GM19023 (cell line): ENCODE data around the gene MAP3K4.

ENCODE experiments used
- ATAC-seq: cut with Tn5 transposase; IDR thresholded peaks from one replicate; pipeline ENCODE4 v1.9.1; 2021; ENCODE audit warnings: mild to moderate bottlenecking, moderate library complexity; ENCODE audit not compliant: unreplicated experiment

MAP3K4 gene

GRCh38 chr6:161139766-161140553, 148.4 kb downstream of the MAP3K4 start:
- no peak for ATAC-seq

GRCh38 chr6:161140554-161140875, 148.9 kb downstream of the MAP3K4 start:
- ATAC-seq: no peak

GRCh38 chr6:161141173-161141572, 149.6 kb downstream of the MAP3K4 start:
- no peak for ATAC-seq

GRCh38 chr6:161142957-161143296, 151.4 kb downstream of the MAP3K4 start:
- ATAC-seq: no peak

- no peak for ATAC-seq
Observed at GRCh38 chr6:161143663-161144430, 152.3 kb downstream of the MAP3K4 start.

GRCh38 chr6:161150136-161150535, 158.6 kb downstream of the MAP3K4 start:
- ATAC-seq: no peak

GRCh38 chr6:161150566-161150965, 159.0 kb downstream of the MAP3K4 start:
- no peak for ATAC-seq

- ATAC-seq: no peak
Observed at GRCh38 chr6:161151059-161151645, 159.6 kb downstream of the MAP3K4 start.

- no peak for ATAC-seq
Observed at GRCh38 chr6:161151660-161152526, 160.3 kb downstream of the MAP3K4 start.

- ATAC-seq: no peak
Observed at GRCh38 chr6:161152527-161152862, 160.9 kb downstream of the MAP3K4 start.

- no peak for ATAC-seq
Observed at GRCh38 chr6:161152907-161153662, 161.5 kb downstream of the MAP3K4 start.

- ATAC-seq: no peak
Observed at GRCh38 chr6:161153725-161154124, 162.2 kb downstream of the MAP3K4 start.

GRCh38 chr6:161154796-161155335, 163.3 kb downstream of the MAP3K4 start:
- no peak for ATAC-seq

- ATAC-seq: no peak
Observed at GRCh38 chr6:161161121-161161520, 169.6 kb downstream of the MAP3K4 start.

- ATAC-seq: no peak
Observed at GRCh38 chr6:161161889-161162624, 170.5 kb downstream of the MAP3K4 start.

GRCh38 chr6:161162722-161163121, 171.2 kb downstream of the MAP3K4 start:
- no peak for ATAC-seq

- ATAC-seq: no peak
Observed at GRCh38 chr6:161163466-161164181, 172.1 kb downstream of the MAP3K4 start.

- ATAC-seq: no peak
Observed at GRCh38 chr6:161164182-161164625, 172.6 kb downstream of the MAP3K4 start.

- no peak for ATAC-seq
Observed at GRCh38 chr6:161166176-161166575, 174.6 kb downstream of the MAP3K4 start.
